HG03045 (cell line): ENCODE measurements around the gene TP53BP1.
A peak's percentile ranks its signal among the peaks of the same experiment; 100 is the strongest.
"Not testable (repeated sequence)": the region's sequence is repeated elsewhere in the genome, so short reads cannot be mapped to it uniquely, and the experiment has no call there.

Source experiments
- ATAC-seq: cut with Tn5 transposase; IDR thresholded peaks from one replicate; pipeline ENCODE4 v1.9.1; 2021; ENCODE audit warnings: mild to moderate bottlenecking, moderate library complexity; ENCODE audit not compliant: unreplicated experiment

The TP53BP1 gene, protein sequence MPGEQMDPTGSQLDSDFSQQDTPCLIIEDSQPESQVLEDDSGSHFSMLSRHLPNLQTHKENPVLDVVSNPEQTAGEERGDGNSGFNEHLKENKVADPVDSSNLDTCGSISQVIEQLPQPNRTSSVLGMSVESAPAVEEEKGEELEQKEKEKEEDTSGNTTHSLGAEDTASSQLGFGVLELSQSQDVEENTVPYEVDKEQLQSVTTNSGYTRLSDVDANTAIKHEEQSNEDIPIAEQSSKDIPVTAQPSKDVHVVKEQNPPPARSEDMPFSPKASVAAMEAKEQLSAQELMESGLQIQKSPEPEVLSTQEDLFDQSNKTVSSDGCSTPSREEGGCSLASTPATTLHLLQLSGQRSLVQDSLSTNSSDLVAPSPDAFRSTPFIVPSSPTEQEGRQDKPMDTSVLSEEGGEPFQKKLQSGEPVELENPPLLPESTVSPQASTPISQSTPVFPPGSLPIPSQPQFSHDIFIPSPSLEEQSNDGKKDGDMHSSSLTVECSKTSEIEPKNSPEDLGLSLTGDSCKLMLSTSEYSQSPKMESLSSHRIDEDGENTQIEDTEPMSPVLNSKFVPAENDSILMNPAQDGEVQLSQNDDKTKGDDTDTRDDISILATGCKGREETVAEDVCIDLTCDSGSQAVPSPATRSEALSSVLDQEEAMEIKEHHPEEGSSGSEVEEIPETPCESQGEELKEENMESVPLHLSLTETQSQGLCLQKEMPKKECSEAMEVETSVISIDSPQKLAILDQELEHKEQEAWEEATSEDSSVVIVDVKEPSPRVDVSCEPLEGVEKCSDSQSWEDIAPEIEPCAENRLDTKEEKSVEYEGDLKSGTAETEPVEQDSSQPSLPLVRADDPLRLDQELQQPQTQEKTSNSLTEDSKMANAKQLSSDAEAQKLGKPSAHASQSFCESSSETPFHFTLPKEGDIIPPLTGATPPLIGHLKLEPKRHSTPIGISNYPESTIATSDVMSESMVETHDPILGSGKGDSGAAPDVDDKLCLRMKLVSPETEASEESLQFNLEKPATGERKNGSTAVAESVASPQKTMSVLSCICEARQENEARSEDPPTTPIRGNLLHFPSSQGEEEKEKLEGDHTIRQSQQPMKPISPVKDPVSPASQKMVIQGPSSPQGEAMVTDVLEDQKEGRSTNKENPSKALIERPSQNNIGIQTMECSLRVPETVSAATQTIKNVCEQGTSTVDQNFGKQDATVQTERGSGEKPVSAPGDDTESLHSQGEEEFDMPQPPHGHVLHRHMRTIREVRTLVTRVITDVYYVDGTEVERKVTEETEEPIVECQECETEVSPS (N-terminal part only)

DNA sequence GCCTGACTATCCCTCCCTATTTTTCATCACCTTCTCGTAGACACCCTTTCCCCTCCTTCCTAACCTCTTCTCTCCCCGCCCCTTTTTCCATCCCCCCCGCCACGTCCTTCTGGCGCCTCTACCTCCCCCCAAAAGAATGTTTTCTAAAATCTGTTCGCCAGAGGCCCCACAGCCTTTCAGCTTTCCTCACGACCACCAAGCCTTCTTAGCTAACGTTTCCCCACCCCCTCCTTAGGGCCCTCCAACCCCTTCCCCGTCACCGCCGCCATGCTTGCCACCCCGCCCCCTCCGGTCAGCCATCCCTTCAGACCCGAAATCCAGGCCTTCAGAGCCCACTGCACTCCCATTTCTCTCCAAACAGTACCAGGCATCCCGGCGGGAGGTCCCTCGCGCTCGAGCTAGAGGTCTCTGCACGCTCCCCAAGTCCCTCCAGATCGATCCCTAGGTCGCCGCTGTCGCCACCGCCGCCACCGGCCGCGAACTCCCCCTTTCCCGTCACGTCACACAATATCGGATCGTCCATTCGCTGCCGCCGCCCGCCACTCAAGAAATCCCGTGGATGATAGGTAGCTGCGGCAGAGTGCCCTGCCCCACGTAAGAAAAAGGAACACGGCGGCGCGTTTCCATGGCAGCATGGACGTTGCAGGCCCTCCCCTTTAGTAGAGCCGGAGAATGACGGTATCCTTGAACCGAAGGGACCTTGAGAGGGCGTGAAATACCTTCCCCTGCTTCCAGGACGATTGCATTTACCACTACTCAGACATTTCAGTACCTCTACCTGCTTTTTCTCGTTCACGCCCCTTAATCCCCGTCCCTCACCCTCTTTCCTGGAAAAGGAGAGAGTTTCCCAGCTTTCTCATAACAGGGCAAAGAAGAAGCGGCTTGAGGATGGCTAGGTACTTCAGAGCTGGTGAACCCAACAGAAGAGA is at the start of gene TP53BP1:
Gene TP53BP1 (minus strand): TSS at position 484 of the 929 bp plus-strand sequence. CDS start 113 bp downstream, at position 371.
- peak; percentile 99 for ATAC-seq

DNA sequence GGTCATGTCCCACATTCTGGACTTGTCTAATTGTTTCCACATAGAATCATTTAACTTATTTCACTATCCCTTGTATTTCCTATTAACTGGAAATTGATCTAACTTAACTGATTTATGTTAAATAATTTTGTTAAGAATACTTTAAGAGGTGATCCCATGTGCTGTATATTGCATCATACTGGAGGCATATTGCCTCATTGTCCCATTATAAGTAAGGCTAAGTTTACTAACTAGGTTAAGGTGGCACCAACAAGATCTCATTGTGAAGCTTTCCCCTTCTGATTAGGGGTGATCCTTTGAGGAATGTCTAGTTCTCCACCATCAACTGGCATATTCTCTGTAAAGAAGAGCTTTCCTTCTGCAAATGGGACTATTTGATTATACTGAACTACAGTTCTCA is 48.8 kb upstream of the TP53BP1 start:
- no peak for ATAC-seq

- ATAC-seq, result no peak
These were observed 45.1 kb upstream of the TP53BP1 start for GRCh38 chr15:43538091-43538490.

GRCh38 chr15:43534897-43535296 is 41.9 kb upstream of the TP53BP1 start:
- no peak for ATAC-seq

DNA sequence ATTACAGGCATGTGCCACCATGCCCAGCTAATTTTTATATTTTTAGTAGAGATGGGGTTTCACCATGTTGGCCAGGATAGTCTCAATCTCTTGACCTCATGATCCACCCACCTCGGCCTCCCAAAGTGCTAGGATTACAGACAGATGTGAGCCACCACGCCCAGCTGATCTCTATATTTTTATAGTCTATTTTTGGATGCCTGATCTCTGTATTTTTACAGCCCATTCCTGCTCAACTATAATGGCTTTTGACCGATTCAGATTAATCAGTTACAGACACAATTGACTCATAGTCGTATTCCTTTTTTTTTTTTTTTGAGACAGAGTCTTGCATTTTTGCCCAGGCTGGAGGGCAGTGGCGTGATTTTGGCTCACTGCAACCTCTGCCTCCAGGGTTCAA is 39.9 kb upstream of the TP53BP1 start:
- ATAC-seq, result not testable (repeated sequence)

DNA sequence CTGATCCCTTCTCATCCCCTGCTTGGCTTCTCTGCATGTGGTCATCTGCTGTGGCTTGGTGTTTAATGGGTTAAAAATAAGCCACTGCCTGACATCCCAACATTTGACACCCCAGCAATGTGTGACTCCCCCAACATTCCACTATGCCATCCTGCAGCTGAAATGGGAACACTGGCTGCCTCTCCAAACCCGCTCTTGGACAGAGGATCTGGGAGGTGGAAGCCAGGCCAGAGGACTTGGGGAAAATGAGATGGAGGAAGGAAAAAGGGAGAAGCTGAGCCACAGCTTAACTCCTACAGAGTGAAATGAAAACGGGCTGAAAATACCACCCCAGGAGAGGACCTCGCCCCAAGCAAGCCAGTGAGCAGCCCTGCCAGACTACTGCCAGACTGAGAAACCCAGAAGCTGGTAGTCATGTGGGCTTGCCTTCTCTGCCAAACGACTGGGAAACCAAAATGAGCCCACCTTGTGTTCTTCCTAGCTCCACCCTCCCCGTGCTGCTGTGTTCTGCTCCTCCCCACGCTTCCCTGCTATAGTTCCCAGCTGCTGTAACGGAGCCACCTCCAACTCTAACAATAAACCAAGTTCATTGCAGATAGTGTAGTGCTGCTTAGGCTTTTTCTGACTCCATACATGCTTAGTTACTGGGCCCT is 38.2 kb upstream of the TP53BP1 start:
- ATAC-seq, result no peak

DNA sequence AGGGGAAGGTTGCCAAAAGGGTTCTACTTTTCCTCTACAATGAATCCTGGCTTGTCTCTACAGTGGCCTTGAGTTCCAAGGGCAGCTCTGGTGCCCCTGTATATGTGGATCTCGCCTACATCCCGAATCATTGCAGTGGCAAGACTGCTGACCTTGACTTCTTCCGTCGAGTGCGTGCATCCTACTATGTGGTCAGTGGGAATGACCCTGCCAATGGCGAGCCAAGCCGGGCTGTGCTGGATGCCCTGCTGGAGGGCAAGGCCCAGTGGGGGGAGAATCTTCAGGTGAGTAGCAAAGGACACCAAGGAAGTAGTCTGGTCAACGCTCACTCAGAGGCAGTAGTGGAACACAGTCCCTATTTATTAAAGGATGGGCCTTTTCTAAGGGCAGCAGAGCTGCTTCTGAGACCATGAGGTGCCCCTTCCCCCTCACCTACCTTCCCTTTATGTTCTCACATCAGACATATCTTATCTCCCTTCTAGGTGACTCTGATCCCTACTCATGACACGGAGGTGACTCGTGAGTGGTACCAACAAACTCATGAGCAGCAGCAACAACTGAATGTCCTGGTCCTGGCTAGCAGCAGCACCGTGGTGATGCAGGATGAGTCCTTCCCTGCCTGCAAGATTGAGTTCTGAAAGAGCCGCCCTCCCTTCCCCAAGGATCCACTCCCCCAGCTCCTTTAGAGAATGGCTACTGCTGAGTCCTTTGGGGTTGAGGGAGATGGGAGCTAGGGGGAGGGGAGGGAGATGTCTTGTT is 36.8 kb upstream of the TP53BP1 start:
- ATAC-seq, result no peak

DNA sequence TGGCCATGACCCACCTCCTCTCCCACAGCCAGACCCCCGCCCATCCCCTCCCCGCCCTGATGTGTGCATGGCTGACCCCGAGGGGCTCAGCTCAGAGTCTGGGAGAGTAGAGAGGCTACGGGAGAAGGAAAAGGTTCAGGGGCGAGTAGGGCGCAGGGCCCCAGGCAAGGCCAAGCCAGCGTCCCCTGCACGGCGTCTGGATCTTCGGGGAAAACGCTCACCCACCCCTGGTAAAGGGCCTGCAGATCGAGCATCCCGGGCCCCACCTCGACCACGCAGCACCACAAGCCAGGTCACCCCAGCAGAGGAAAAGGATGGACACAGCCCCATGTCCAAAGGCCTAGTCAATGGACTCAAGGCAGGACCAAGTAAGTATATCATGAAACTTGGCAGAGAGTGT is 36.2 kb upstream of the TP53BP1 start:
- ATAC-seq, result no peak

- ATAC-seq, result no peak
These were observed 35.6 kb upstream of the TP53BP1 start for GRCh38 chr15:43528542-43529007.

- ATAC-seq, result no peak
These were observed 35.0 kb upstream of the TP53BP1 start for GRCh38 chr15:43527802-43528541.

- ATAC-seq, result no peak
These were observed 34.3 kb upstream of the TP53BP1 start for GRCh38 chr15:43527016-43527801.

- ATAC-seq, result no peak
These were observed 33.4 kb upstream of the TP53BP1 start for GRCh38 chr15:43526261-43526930.

DNA sequence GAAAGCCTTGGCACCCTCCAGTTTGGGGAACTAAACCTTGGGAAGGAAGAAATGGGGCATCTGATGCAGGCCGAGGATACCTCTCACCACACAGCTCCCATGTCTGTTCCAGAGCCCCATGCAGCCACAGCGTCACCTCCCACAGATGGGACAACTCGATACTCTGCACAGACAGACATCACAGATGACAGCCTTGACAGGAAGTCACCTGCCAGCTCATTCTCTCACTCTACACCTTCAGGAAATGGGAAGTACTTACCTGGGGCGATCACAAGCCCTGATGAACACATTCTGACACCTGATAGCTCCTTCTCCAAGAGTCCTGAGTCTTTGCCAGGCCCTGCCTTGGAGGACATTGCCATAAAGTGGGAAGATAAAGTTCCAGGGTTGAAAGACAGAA is 32.2 kb upstream of the TP53BP1 start:
- no peak for ATAC-seq

GRCh38 chr15:43524254-43524845 is 31.4 kb upstream of the TP53BP1 start:
- ATAC-seq, result no peak

DNA sequence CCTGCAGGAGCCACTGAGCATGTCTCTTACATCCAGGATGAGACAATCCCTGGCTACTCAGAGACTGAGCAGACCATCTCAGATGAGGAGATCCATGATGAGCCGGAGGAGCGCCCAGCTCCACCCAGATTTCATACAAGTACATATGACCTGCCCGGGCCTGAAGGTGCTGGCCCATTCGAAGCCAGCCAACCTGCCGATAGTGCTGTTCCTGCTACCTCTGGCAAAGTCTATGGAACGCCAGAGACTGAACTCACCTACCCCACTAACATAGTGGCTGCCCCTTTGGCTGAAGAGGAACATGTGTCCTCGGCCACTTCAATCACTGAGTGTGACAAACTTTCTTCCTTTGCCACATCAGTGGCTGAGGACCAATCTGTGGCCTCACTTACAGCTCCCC is 30.7 kb upstream of the TP53BP1 start:
- ATAC-seq, result no peak

DNA sequence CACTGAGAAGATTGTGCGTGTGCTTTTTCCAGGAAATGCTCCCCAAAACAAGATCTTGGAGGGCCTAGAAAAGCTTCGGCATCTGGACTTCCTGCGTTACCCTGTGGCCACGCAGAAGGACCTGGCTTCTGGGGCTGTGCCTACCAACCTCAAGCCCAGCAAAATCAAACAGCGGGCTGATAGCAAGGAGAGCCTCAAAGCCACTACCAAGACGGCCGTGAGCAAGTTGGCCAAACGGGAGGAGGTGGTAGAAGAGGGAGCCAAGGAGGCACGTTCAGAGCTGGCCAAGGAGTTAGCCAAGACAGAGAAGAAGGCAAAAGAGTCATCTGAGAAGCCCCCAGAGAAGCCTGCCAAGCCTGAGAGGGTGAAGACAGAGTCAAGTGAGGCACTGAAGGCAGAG is 29.3 kb upstream of the TP53BP1 start:
- no peak for ATAC-seq
